HG03095 (cell line): Measurements from ENCODE around the gene IZUMO4.
"Not testable (repeated sequence)": the region's sequence is repeated elsewhere in the genome, so short reads cannot be mapped to it uniquely, and the experiment has no call there.

Experiments used
- ATAC-seq: cut with Tn5 transposase; IDR thresholded peaks from one replicate; pipeline ENCODE4 v1.9.1; 2021; ENCODE audit warnings: moderate library complexity; ENCODE audit not compliant: unreplicated experiment

Gene IZUMO4

DNA sequence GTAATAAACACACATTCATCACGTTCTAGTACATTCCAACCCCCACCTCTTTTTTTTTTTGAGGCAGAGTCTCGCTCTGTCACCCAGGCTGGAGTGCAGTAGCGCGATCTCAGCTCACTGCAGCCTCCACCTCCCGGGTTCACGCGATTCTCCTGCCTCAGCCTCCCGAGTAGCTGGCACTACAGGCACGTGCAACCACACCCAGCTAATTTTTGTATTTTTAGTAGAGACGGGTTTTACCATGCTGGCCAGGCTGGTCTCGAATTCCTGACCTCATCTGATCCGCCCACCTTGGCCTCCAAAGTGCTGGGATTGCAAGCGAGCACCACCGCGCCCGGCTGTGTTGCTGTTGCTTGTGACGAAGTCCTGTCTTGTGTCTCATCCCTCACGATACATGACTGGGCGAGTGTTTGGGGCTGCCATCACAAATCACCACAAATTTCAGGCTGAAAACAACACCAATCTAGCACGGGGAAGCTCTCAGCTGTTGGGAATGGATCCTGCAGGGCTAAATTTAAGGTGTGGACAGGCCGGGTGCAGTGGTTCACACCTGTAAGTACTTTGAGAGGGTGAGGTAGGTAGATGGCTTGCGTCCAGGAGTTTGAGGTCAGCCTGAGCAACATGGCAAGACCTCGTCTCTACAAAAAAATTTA is 16.3 kb upstream of the IZUMO4 start:
- ATAC-seq: no peak

- no peak for ATAC-seq
Observed at GRCh38 chr19:2081873-2082810, 14.6 kb upstream of the IZUMO4 start.

- no peak for ATAC-seq
Observed at GRCh38 chr19:2083174-2083854, 13.4 kb upstream of the IZUMO4 start.

GRCh38 chr19:2084993-2085720 is 11.6 kb upstream of the IZUMO4 start:
- ATAC-seq: no peak

GRCh38 chr19:2086695-2087620 is 9.8 kb upstream of the IZUMO4 start:
- ATAC-seq: peak; percentile 24

- ATAC-seq: no peak
Observed at GRCh38 chr19:2087621-2088100, 9.1 kb upstream of the IZUMO4 start.

GRCh38 chr19:2089001-2089711 is 7.6 kb upstream of the IZUMO4 start:
- ATAC-seq: no peak

- ATAC-seq: no peak
Observed at GRCh38 chr19:2089727-2090053, 7.0 kb upstream of the IZUMO4 start.

GRCh38 chr19:2091926-2092525 is 4.7 kb upstream of the IZUMO4 start:
- ATAC-seq: not testable (repeated sequence)

- ATAC-seq: peak; percentile 20
Observed at GRCh38 chr19:2096034-2096479, 658 bp upstream of the IZUMO4 start, which contains the start of gene MOB3A. Gene MOB3A, minus strand, starts transcription at chr19:2096326. Its CDS starts 17,766 bp downstream, at chr19:2078560.

DNA sequence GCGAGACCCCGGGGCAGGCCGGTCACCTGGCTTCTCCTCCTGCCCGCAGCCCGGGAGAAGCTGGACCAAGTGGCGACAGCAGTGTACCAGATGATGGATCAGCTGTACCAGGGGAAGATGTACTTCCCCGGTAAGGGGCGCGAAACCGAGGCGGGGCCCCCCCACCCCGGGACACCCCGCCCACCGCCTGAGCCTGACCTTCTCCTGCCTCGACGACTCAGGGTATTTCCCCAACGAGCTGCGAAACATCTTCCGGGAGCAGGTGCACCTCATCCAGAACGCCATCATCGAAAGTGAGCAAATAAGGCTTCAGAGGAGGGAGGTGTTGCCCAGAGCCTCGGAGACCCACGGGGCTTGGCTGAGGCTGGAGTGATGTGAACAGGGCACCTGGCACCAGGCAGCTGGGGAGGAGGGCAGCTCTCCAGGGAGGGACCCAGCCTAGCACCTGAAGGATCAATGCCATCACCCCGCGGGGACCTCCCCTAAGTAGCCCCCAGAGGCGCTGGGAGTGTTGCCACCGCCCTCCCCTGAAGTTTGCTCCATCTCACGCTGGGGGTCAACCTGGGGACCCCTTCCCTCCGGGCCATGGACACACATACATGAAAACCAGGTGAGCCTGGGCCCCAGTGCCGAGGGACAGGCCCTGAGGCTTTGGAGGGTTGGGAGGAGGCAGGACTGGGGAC is 629 bp downstream of the IZUMO4 start:
- no peak for ATAC-seq

GRCh38 chr19:2097886-2098327 is 1.2 kb downstream of the IZUMO4 start:
- no peak for ATAC-seq

DNA sequence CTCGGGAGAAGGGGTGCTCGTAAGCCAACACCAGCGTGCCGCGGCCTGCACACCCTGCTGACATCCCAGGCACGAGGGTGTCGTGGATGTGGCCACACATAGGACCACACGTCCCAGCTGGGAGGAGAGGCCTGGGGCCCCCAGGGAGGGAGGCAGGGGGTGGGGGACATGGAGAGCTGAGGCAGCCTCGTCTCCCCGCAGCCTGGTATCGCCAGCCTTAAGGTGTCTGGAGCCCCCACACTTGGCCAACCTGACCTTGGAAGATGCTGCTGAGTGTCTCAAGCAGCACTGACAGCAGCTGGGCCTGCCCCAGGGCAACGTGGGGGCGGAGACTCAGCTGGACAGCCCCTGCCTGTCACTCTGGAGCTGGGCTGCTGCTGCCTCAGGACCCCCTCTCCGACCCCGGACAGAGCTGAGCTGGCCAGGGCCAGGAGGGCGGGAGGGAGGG is 2.4 kb downstream of the IZUMO4 start:
- no peak for ATAC-seq

GRCh38 chr19:2099937-2100718 is 3.4 kb downstream of the IZUMO4 start:
- ATAC-seq: no peak

GRCh38 chr19:2100719-2101061 is 4.0 kb downstream of the IZUMO4 start:
- ATAC-seq: no peak

DNA sequence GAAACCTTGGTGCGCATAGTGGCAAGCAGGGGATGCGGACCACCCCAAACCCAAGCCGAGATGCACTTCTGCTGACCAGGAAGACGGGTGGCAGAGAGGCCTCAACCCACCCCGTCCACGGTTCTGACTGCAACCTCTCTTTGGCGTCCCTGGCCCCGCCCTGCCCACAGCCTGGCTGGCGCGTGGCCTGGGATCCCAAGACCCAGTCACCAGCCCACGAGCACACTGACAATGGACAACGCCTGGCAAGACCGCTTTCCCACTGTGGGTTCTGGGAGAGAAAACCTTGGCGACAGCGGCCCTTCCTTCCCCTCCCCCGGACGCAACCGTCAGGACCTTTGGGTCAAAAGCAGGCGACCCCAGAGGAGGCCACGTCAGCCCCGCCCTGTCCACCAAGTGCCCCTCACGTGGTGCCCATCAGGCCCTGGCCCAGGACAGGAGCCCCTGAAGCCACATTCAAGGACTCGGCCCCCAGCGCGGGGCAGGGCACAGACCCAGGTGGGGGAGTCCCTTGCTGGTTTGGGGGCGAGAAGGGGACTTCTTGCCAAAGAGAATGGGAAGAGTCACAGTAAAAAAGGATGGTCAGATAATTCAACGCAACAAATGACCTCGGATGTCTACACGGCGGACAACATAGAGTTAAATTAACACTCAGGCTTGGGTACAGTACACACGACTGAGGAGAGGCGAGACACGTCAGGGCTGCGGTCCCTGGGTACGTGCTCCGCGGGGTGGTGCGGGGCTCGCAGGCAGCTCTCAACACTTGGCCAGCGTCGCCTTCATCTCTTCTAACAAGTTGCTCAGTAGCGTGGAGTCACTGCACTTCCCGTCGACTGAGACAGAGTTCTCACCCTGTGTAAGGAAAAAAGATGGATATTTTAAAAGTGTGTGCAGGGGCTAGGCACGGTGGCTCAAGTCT is 5.0 kb downstream of the IZUMO4 start:
- ATAC-seq: no peak
